Endothelial cell (in vitro differentiated cells): ENCODE data around the gene LYZL6. TPM values are rescaled to one million over a fixed set of nuclear protein-coding genes. Genes with fewer than 3 reads are reported as not detected.
A peak's percentile ranks its signal among the peaks of the same experiment; 100 is the strongest.

Experiments
- DNase-seq: peaks from one replicate; pipeline ENCODE4 v3.0.0; 2021; ENCODE audit warnings: low spot score
- H3K27ac Mint-ChIP-seq: one replicate; pipeline ENCODE4 v1.8.0; 2021; ENCODE audit warnings: mixed read lengths, inconsistent platforms; ENCODE audit not compliant: unreplicated experiment
- H3K27me3 Mint-ChIP-seq: one replicate; pipeline ENCODE4 v1.8.0; 2021; ENCODE audit warnings: mild to moderate bottlenecking, moderate library complexity, mixed read lengths, inconsistent platforms; ENCODE audit not compliant: unreplicated experiment
- H3K36me3 Mint-ChIP-seq: one replicate; pipeline ENCODE4 v1.8.0; 2021; ENCODE audit warnings: mild to moderate bottlenecking, low read depth, mixed read lengths, inconsistent platforms; ENCODE audit not compliant: unreplicated experiment
- H3K4me1 Mint-ChIP-seq: one replicate; pipeline ENCODE4 v1.8.0; 2021; ENCODE audit warnings: mild to moderate bottlenecking, mixed read lengths, inconsistent platforms; ENCODE audit not compliant: unreplicated experiment
- H3K4me3 Mint-ChIP-seq: one replicate; pipeline ENCODE4 v1.8.0; 2021; ENCODE audit warnings: mild to moderate bottlenecking, mixed read lengths, inconsistent platforms; ENCODE audit not compliant: unreplicated experiment
- H3K9me3 Mint-ChIP-seq: one replicate; pipeline ENCODE4 v1.8.0; 2021; ENCODE audit warnings: mixed read lengths, inconsistent platforms; ENCODE audit not compliant: unreplicated experiment
- CTCF ChIP-seq: fragments of 200-600 bp; sonication (generic); IDR thresholded peaks from one replicate; pipeline ENCODE4 v1.5.0; 2021; ENCODE audit warnings: antibody characterized with exemption; ENCODE audit not compliant: unreplicated experiment
- total RNA-seq: library from RNA; stranded (reverse); fragmentation: NEBNext Ultra II Directional; extraction: Animal tissue kit (Norgen Biotek cat#: 25700); gene quantifications from one replicate; pipeline ENCODE4 v1.2.1, GENCODE V29; 2021; ENCODE audit not compliant: unreplicated experiment

Gene LYZL6
- total RNA-seq, 1 donor from 2014 or later: not detected

GRCh38 chr17:35982409-35983191 lies 39.1 kb upstream of the LYZL6 start:
- no peak for DNase-seq
- Mint-ChIP-seq H3K27ac (no peak overlapping the region), H3K4me1 (peaks cover 16% of the 10 kb centered on the region), H3K4me3 (no peak overlapping the region), H3K9me3 (no peaks in the 10 kb centered on the region), H3K36me3 (no peaks in the 10 kb centered on the region), H3K27me3 (peaks cover 6% of the 10 kb centered on the region)
- TF ChIP-seq CTCF: no peak

GRCh38 chr17:35981908-35982330 lies 38.4 kb upstream of the LYZL6 start:
- DNase-seq: peak; percentile 25
- Mint-ChIP-seq H3K4me1 (peaks cover 14% of the 10 kb centered on the region), H3K27me3 (peaks cover 6% of the 10 kb centered on the region), H3K9me3 (no peaks in the 10 kb centered on the region), H3K27ac (no peak overlapping the region), H3K4me3 (no peak overlapping the region), H3K36me3 (no peaks in the 10 kb centered on the region)
- TF ChIP-seq CTCF: no peak

- Mint-ChIP-seq H3K9me3 (no peaks in the 10 kb centered on the region), H3K27me3 (peaks cover 6% of the 10 kb centered on the region), H3K27ac (no peak within 1 kb of the TSS), H3K4me3 (no peak within 1 kb of the TSS), H3K4me1 (peaks cover 8% of the 10 kb centered on the region), H3K36me3 (no peaks in the 10 kb centered on the region)
- DNase-seq: no peak
- no peak for TF ChIP-seq CTCF
Measured at GRCh38 chr17:35981246-35981645, 37.7 kb upstream of the LYZL6 start, which contains the start of gene CCL16. Gene CCL16 (minus strand): TSS chr17:35981497. CDS start chr17:35981420, 77 bp downstream.

GRCh38 chr17:35978346-35978745 lies 34.8 kb upstream of the LYZL6 start:
- no peaks in the 10 kb centered on the region for H3K9me3 Mint-ChIP-seq
- H3K27ac Mint-ChIP-seq: no peak overlapping the region
- H3K4me1 Mint-ChIP-seq: peaks cover 7% of the 10 kb centered on the region
- H3K36me3 Mint-ChIP-seq: no peaks in the 10 kb centered on the region
- H3K4me3 Mint-ChIP-seq: no peak overlapping the region
- DNase-seq: no peak
- no peak for TF ChIP-seq CTCF
- H3K27me3 Mint-ChIP-seq: peaks cover 6% of the 10 kb centered on the region

GRCh38 chr17:35977509-35977908 lies 34.0 kb upstream of the LYZL6 start:
- H3K27ac Mint-ChIP-seq: no peak overlapping the region
- H3K27me3 Mint-ChIP-seq: peaks cover 6% of the 10 kb centered on the region
- no peak for DNase-seq
- H3K4me3 Mint-ChIP-seq: no peak overlapping the region
- no peaks in the 10 kb centered on the region for H3K36me3 Mint-ChIP-seq
- no peak for TF ChIP-seq CTCF
- no peaks in the 10 kb centered on the region for H3K9me3 Mint-ChIP-seq
- peaks cover 15% of the 10 kb centered on the region for H3K4me1 Mint-ChIP-seq
